K562 (cell line): ENCODE measurements around the gene TNRC6B. TPM values are rescaled to one million over a fixed set of nuclear protein-coding genes. Genes with fewer than 3 reads are reported as not detected.

Source experiments
- ATAC-seq: fragments of 200-7000 bp; cut with Tn5 transposase; 3 replicates; pipeline ENCODE4 v1.9.1; 2020; ENCODE audit warnings: moderate library complexity
- BruUV-seq: library from RNA; stranded (reverse); fragments of 400-500 nt; replicated peaks from 2 replicates; lab custom pipeline; 2021; lab: Mats Ljungman, UMichigan
- CTCF ChIA-PET: fragments of 300-600 bp; formaldehyde crosslinking; extraction: SDS; loops from one replicate; lab custom pipeline; 2021; ENCODE audit warnings: low intra/inter-chr PET ratio; lab: Yijun Ruan, JAX
- POLR2A ChIA-PET: fragments of 300-600, 350-650 bp; sonication (Branson Sonifier 250); formaldehyde crosslinking; extraction: SDS; loops from one replicate; lab custom pipeline; 2021; ENCODE audit warnings: antibody characterized with exemption, inconsistent platforms; lab: Yijun Ruan, JAX
- DNase-seq, 4 experiments: peaks; one replicate each; pipeline versions ENCODE4 v3.0.0 to v3.0.0-alpha.2; 2011 to 2018; ENCODE audit warnings: low spot score in 3 of 4, mixed read lengths in 3 of 4; ENCODE audit errors: extremely low read depth in 1 of 4
- FAIRE-seq: peaks from 2 replicates; lab custom pipeline; 2011; peaks lifted over from hg19 to GRCh38; lab: Jason Lieb, UNC
- H2AFZ ChIP-seq: 2 replicates; pipeline ENCODE4 v1.6.0; 2011; ENCODE audit warnings: low read depth, low read length, control low read depth, inconsistent platforms
- H3K27ac ChIP-seq: fragments of 200-600 bp; 3 replicates; pipeline ENCODE4 v1.8.0; 2011; ENCODE audit warnings: low read depth, mild to moderate bottlenecking, control low read depth, inconsistent platforms, low read length, moderate library complexity, mixed read lengths; ENCODE audit errors: extremely low read depth
- H3K27me3 ChIP-seq, 2 experiments: fragments of 300-600 bp in 1 of 2; 2 replicates in 1 of 2; 3 replicates in 1 of 2; pipeline versions ENCODE4 v1.6.0 to v1.8.0; 2011; ENCODE audit warnings: inconsistent platforms in 2 of 2, low read length in 2 of 2, mild to moderate bottlenecking in 1 of 2, mixed read lengths in 1 of 2, moderate library complexity in 1 of 2; ENCODE audit not compliant: control insufficient read depth in 2 of 2, insufficient read depth in 2 of 2
- H3K36me3 ChIP-seq: fragments of 300-600 bp; 3 replicates; pipeline ENCODE4 v1.8.0; 2011; ENCODE audit warnings: mild to moderate bottlenecking, low read length, inconsistent platforms; ENCODE audit not compliant: control insufficient read depth, insufficient read depth
- H3K4me1 ChIP-seq, 2 experiments: fragments of 200-600 bp in 1 of 2; replicated peaks in 1 of 2; 2 replicates in 1 of 2; 3 replicates in 1 of 2; pipeline versions ENCODE4 v1.5.1 to v1.8.0; 2011; ENCODE audit warnings: inconsistent platforms in 2 of 2, low read length in 2 of 2, mild to moderate bottlenecking in 1 of 2, mixed read lengths in 1 of 2, moderate library complexity in 1 of 2; ENCODE audit not compliant: control insufficient read depth in 2 of 2, insufficient read depth in 2 of 2
- H3K4me2 ChIP-seq: 2 replicates; pipeline ENCODE4 v1.6.1; 2011; ENCODE audit warnings: low read length, control low read depth, inconsistent platforms, mixed read lengths; ENCODE audit not compliant: insufficient read depth
- H3K4me3 ChIP-seq: fragments of 200-600 bp; sonication (generic), shearing (Covaris generic); 2 replicates; pipeline ENCODE4 v1.5.1; 2016; ENCODE audit warnings: control low read depth, inconsistent platforms
- H3K79me2 ChIP-seq: fragments of 200-600 bp; 3 replicates; pipeline ENCODE4 v1.8.0; 2011; ENCODE audit warnings: low read length, inconsistent platforms; ENCODE audit not compliant: control insufficient read depth, insufficient read depth
- H3K9ac ChIP-seq, 2 experiments: 2 replicates each; pipeline versions ENCODE4 v1.6.0 to v1.6.1; 2011; ENCODE audit warnings: low read depth in 2 of 2, low read length in 2 of 2, control low read depth in 1 of 2, inconsistent platforms in 1 of 2, mild to moderate bottlenecking in 1 of 2, mixed read lengths in 1 of 2; ENCODE audit not compliant: insufficient read depth in 1 of 2
- H3K9me1 ChIP-seq: one replicate; pipeline ENCODE4 v1.6.0; 2011; ENCODE audit warnings: inconsistent platforms, mild to moderate bottlenecking, low read length, moderate library complexity; ENCODE audit not compliant: control insufficient read depth, insufficient read depth
- H3K9me3 ChIP-seq: replicated peaks from 2 replicates; pipeline ENCODE4 v1.5.1; 2011; ENCODE audit warnings: low read depth, low read length, inconsistent platforms; ENCODE audit not compliant: control insufficient read depth, insufficient read depth
- H4K20me1 ChIP-seq: replicated peaks from 2 replicates; pipeline ENCODE4 v1.6.1; 2011; ENCODE audit warnings: low read length, inconsistent platforms, mixed read lengths; ENCODE audit not compliant: control insufficient read depth, insufficient read depth
- BRCA1 ChIP-seq, 2 experiments: fragments of 450-650 bp in 1 of 2; sonication (generic) in 1 of 2; formaldehyde crosslinking in 1 of 2; IDR thresholded peaks; 2 replicates each; pipeline versions ENCODE4 v1.5.0 to v1.6.1; 2017 to 2020; ENCODE audit warnings: mild to moderate bottlenecking in 1 of 2, missing genetic modification reagents in 1 of 2
- CHD4 ChIP-seq: fragments of 200-600 bp; sonication (generic); IDR thresholded peaks from 3 replicates; pipeline ENCODE4 v1.6.1; 2012; ENCODE audit warnings: low read depth, mild to moderate bottlenecking, mixed read lengths, low read length, inconsistent platforms; ENCODE audit not compliant: insufficient read depth, insufficient replicate concordance, poor library complexity, severe bottlenecking
- EP300 ChIP-seq: IDR thresholded peaks from 2 replicates; pipeline ENCODE4 v1.6.1; 2012; ENCODE audit warnings: low read length, improper control_type of control experiment
- MAFK ChIP-seq: IDR thresholded peaks from 2 replicates; pipeline ENCODE4 v1.6.1; 2011; ENCODE audit warnings: low read length, improper control_type of control experiment
- MXI1 ChIP-seq: IDR thresholded peaks from 2 replicates; pipeline ENCODE4 v1.6.1; 2011; ENCODE audit warnings: low read depth, mild to moderate bottlenecking, improper control_type of control experiment, low read length
- NFE2 ChIP-seq: IDR thresholded peaks from 2 replicates; pipeline ENCODE4 v1.6.1; 2014; ENCODE audit warnings: antibody characterized with exemption, low read depth
- POU5F1 ChIP-seq: fragments of 150-350 bp; IDR thresholded peaks from 2 replicates; pipeline ENCODE4 v1.6.1; 2014; ENCODE audit warnings: borderline replicate concordance, low read length, low read depth, mild to moderate bottlenecking; ENCODE audit not compliant: partially characterized antibody
- SAP30 ChIP-seq: fragments of 200-600 bp; sonication (generic); IDR thresholded peaks from 2 replicates; pipeline ENCODE4 v1.6.1; 2012; ENCODE audit warnings: borderline replicate concordance, low read depth, mild to moderate bottlenecking, moderate library complexity, low read length, control low read depth, inconsistent platforms; ENCODE audit not compliant: insufficient read depth, poor library complexity, severe bottlenecking
- TARDBP ChIP-seq: fragments of 450-650 bp; IDR thresholded peaks from 2 replicates; pipeline ENCODE4 v1.6.1; 2016
- YBX1 ChIP-seq: fragments of 450-650 bp; IDR thresholded peaks from 2 replicates; pipeline ENCODE4 v1.7.1; 2016; ENCODE audit warnings: mild to moderate bottlenecking
- ZKSCAN1 ChIP-seq: fragments of 150-350 bp; IDR thresholded peaks from 2 replicates; pipeline ENCODE4 v1.6.1; 2016; ENCODE audit warnings: low read depth, low read length
- ZNF12 ChIP-seq: sonication (generic); formaldehyde crosslinking; IDR thresholded peaks from 2 replicates; pipeline ENCODE4 v1.4.0; 2020; ENCODE audit warnings: mild to moderate bottlenecking, missing genetic modification reagents
- ZNF184 ChIP-seq: sonication (generic); formaldehyde crosslinking; IDR thresholded peaks from 2 replicates; pipeline ENCODE4 v1.5.0; 2020; ENCODE audit warnings: missing genetic modification reagents
- ZNF644 ChIP-seq: fragments of 200-800 bp; sonication (Bioruptor generic); IDR thresholded peaks from 2 replicates; pipeline ENCODE4 v1.6.1; 2016; ENCODE audit warnings: low read depth, missing genetic modification characterization, missing compliant biosample characterization
- WGBS: fragments of 100-300 bp; shearing (Covaris generic); methylation state at CpG from one replicate; pipeline ENCODE4 v1.1.6; 2016; ENCODE audit warnings: low coverage, mixed read lengths; ENCODE audit not compliant: insufficient coverage; ENCODE audit errors: missing lambda C conversion rate; 5-methylcytosine and 5-hydroxymethylcytosine counted together
- in situ Hi-C: fragments of 300-500 bp; cut with MboI; formaldehyde crosslinking; loops from 4 replicates; pipeline ENCODE4 v1.15.0; 2018; ENCODE audit warnings: inconsistent platforms, mixed read lengths
- intact Hi-C: fragments of 100-400 bp; cut with micrococcal nuclease; formaldehyde crosslinking; loops from 2 replicates; pipeline ENCODE4 v1.14.2; 2022
- polyA plus RNA-seq, 8 experiments: library from polyadenylated mRNA; depleted of rRNA in 4 of 8; stranded (reverse) in 5 of 8; unstranded in 3 of 8; fragments of >200 nt; fragmentation: Nextera tagmentation in 2 of 8; fragmentation: Illumina TruSeq in 1 of 8; extraction: Ambion mirVana in 2 of 8; extraction: Trizol in 1 of 8; gene quantifications; 2 replicates each; pipeline versions ENCODE4 v1.2.1 to v1.2.3, GENCODE V29; 2011 to 2014; ENCODE audit warnings: inconsistent platforms in 1 of 8, missing spikeins in 1 of 8
- total RNA-seq, 7 experiments: library from RNA; depleted of rRNA in 6 of 7; stranded (reverse); fragments of >200 nt in 6 of 7; fragmentation: Illumina TruSeq in 2 of 7; extraction: Trizol in 2 of 7; gene quantifications; 2 replicates each; pipeline versions ENCODE4 v1.2.1 to v1.2.3, GENCODE V29; 2011 to 2021; ENCODE audit warnings: low replicate concordance in 1 of 7
- TF ChIP-seq, protein P1 (sequence below): sonication (generic); formaldehyde crosslinking; IDR thresholded peaks from 2 replicates; pipeline ENCODE4 v1.8.0; 2022; ENCODE audit warnings: missing genetic modification reagents, mild to moderate bottlenecking, borderline replicate concordance
- TF ChIP-seq, protein P2 (sequence below): fragments of 450-650 bp; formaldehyde crosslinking; IDR thresholded peaks from 2 replicates; pipeline ENCODE4 v1.4.0; 2020; ENCODE audit warnings: mild to moderate bottlenecking
- TF ChIP-seq, protein P3 (sequence below): fragments of 450-650 bp; IDR thresholded peaks from 2 replicates; pipeline ENCODE4 v1.7.0; 2016; ENCODE audit warnings: borderline replicate concordance
- TF ChIP-seq, protein P4 (sequence below): sonication (generic); IDR thresholded peaks from 2 replicates; pipeline ENCODE4 v1.6.1; 2016

The TNRC6B gene
- total and polyA plus RNA-seq, 9 of the 15 experiments (the other 6 are each of a cell fraction or from before 2014, with no cell fraction given): 0.96 to 18.8 (median 10.8) TPM

DNA sequence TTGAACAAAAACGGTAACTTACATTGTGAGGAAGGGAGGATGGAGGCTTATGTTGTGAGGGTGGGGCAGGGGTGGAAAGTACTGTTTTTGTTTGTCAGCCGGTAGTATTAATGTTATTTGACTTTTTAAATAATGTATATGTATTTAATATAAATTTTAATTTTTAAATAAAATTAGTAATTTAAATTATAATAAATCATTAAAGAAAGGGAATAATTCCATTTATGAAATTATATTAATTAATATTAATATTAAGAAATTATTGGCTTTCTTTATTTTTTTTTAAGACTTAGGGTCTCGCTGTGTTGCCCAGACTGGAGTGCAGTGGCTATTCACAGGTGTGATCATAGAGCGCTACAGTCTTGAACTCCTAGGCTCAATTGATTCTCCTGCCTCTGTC is 24.0 kb upstream of the TNRC6B start (continued):
- TF ChIP-seq, protein P1, sequence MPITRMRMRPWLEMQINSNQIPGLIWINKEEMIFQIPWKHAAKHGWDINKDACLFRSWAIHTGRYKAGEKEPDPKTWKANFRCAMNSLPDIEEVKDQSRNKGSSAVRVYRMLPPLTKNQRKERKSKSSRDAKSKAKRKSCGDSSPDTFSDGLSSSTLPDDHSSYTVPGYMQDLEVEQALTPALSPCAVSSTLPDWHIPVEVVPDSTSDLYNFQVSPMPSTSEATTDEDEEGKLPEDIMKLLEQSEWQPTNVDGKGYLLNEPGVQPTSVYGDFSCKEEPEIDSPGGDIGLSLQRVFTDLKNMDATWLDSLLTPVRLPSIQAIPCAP (CRISPR knock-in tag): no peak
- TF ChIP-seq BRCA1 (IDR thresholded peaks at IDR 0.05) (no peak), BRCA1 (CRISPR knock-in tag; IDR thresholded peaks at IDR 0.05) (no peak), ZNF12 (no peak), NFE2 (no peak), EP300 (no peak), MXI1 (no peak)

DNA sequence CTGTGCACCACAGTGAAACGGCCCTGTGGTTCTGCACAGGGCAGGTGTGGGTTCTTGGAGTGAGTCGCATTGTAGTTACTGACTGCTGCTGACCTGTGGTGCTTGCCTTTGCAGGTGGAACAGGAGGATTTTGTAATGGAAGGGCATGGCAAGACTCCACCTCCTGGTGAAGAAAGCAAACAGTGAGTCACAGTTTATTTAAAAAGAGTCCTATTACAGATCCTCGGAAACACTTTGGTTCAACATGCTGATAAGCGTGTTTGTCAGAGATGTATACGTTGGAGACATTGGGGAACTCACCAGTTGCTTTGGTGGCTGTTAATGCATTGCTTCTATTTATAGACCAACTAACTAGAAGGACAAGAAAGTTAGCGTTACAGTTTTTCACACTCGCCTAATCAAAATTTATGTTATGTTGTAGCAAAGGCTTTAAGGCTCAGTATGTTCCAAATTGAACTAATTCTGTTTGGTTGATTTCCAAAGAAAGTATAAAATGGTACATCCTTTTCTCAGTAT is 21.7 kb upstream of the TNRC6B start:
- H3K4me2 ChIP-seq: peak overlapping the region; percentile 40; the same call in 1 of the 2 replicates
- FAIRE-seq (peak; percentile 98), DNase-seq (peak; percentile 35 to 83 (median 54)), ATAC-seq (peak; percentile 98)
- CTCF ChIA-PET: no interaction called here
- no peaks in the 10 kb centered on the region for H3K9me3 ChIP-seq
- no peaks in the 10 kb centered on the region for H3K9me1 ChIP-seq
- in situ Hi-C loops (no loop called here), intact Hi-C loops (no loop called here)
- WGBS: 0% methylated on average over 7 of the region's 7 CpGs
- TSS peak; percentile 80 for BruUV-seq
- H3K4me3 ChIP-seq: no peak overlapping the region
- H4K20me1 ChIP-seq: no peaks in the 10 kb centered on the region
- peak overlapping the region in 1 of 2 experiments; percentile 66; a peak in 2 of 4 replicates for H3K9ac ChIP-seq
- H3K36me3 ChIP-seq: no peaks in the 10 kb centered on the region
- POLR2A ChIA-PET: no interaction called here
- no peaks in the 10 kb centered on the region for H3K79me2 ChIP-seq
- H3K27me3 ChIP-seq: no peaks in the 10 kb centered on the region
- H3K4me1 ChIP-seq: peaks cover 8 to 15% of the 10 kb centered on the region in 2 experiments
- H2AFZ ChIP-seq: peak overlapping the region; percentile 74
- H3K27ac ChIP-seq: peak overlapping the region; percentile 77
- TF ChIP-seq, protein P2, sequence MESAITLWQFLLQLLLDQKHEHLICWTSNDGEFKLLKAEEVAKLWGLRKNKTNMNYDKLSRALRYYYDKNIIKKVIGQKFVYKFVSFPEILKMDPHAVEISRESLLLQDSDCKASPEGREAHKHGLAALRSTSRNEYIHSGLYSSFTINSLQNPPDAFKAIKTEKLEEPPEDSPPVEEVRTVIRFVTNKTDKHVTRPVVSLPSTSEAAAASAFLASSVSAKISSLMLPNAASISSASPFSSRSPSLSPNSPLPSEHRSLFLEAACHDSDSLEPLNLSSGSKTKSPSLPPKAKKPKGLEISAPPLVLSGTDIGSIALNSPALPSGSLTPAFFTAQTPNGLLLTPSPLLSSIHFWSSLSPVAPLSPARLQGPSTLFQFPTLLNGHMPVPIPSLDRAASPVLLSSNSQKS (CRISPR knock-in tag): no peak
- no peak for TF ChIP-seq TARDBP
- TF ChIP-seq, protein P3, sequence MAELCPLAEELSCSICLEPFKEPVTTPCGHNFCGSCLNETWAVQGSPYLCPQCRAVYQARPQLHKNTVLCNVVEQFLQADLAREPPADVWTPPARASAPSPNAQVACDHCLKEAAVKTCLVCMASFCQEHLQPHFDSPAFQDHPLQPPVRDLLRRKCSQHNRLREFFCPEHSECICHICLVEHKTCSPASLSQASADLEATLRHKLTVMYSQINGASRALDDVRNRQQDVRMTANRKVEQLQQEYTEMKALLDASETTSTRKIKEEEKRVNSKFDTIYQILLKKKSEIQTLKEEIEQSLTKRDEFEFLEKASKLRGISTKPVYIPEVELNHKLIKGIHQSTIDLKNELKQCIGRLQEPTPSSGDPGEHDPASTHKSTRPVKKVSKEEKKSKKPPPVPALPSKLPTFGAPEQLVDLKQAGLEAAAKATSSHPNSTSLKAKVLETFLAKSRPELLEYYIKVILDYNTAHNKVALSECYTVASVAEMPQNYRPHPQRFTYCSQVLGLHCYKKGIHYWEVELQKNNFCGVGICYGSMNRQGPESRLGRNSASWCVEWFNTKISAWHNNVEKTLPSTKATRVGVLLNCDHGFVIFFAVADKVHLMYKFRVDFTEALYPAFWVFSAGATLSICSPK: no peak
- no peak for TF ChIP-seq ZKSCAN1
- no peak for TF ChIP-seq POU5F1
- no peak for TF ChIP-seq YBX1
- no peak for TF ChIP-seq ZNF644 (tag)
- TF ChIP-seq ZNF184 (CRISPR knock-in tag): no peak
- TF ChIP-seq, protein P4, sequence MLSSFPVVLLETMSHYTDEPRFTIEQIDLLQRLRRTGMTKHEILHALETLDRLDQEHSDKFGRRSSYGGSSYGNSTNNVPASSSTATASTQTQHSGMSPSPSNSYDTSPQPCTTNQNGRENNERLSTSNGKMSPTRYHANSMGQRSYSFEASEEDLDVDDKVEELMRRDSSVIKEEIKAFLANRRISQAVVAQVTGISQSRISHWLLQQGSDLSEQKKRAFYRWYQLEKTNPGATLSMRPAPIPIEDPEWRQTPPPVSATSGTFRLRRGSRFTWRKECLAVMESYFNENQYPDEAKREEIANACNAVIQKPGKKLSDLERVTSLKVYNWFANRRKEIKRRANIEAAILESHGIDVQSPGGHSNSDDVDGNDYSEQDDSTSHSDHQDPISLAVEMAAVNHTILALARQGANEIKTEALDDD: peak; percentile 99
- TF ChIP-seq MAFK: no peak
- TF ChIP-seq CHD4: no peak
- TF ChIP-seq SAP30: no peak
